ENCODE results near the gene CHERP.

The CHERP gene

DNA sequence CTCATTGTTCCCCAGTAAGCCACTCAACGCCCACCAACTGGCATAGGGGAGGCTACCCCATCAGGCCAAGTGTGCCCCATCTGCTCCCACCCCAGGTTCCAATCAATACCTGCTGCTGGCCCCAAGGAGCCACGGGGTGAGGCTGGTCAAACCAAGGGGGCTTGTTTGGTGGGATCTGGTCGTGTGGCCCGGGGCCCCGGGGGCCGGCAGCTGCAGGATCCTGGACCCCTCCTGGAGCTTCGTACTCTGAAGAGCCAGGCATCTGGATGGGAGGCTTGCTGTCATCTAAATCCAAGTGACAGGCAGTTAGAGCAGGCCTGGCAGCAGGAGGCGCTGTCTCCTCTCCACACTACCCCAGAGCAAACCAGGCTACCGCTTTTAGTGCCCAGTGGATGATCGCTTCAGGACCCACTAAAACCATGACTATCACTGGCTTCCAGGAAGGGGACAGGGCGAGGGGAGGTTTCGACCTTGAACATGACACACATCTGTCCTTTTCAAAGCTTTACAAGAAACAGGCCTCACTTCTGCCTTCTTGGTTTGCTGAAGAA, 14.2 kb downstream of the CHERP start:
- CTCF ChIA-PET: interaction anchor here (0.9 to 1.7 kb wide), 5 partner anchors 9 to 189 kb away, joined by 3 to 6 read pairs (median 3); no protein-coding TSS in a partner anchor
- POLR2A ChIA-PET: no interaction called here
- Histone ChIP-seq H3K9me3 (ENCODE audit: control extremely low read depth in 1 of 5, control insufficient read depth in 4 of 5, insufficient read depth in 2 of 5, low read depth in 1 of 5, low read length in 4 of 5) (no peaks in the 10 kb centered on the region), H3K36me3 (ENCODE audit: control insufficient read depth in 4 of 4, insufficient read depth in 4 of 4, low read length in 3 of 4) (peaks cover 15 to 96% (median 76%) of the 10 kb centered on the region in 4 experiments), H3K4me3 (ENCODE audit: control insufficient read depth in 1 of 7, extremely low read depth in 1 of 7, insufficient read depth in 4 of 7, low read depth in 2 of 7, low read length in 6 of 7) (no peak overlapping the region), H3K27me3 (replicated peaks in 2 of 5; ENCODE audit: control insufficient read depth in 4 of 5, insufficient read depth in 5 of 5, low read length in 4 of 5) (no peaks in the 10 kb centered on the region), H3K4me1 (ENCODE audit: control extremely low read depth in 1 of 4, control insufficient read depth in 4 of 4, insufficient read depth in 4 of 4, low read length in 3 of 4) (no peaks in the 10 kb centered on the region), H3K27ac (ENCODE audit: insufficient read depth in 1 of 2, low read depth in 1 of 2, low read length in 2 of 2, poor library complexity in 1 of 2, severe bottlenecking in 2 of 2) (no peak overlapping the region)
- peak; percentile 47 to 70 (median 63) for DNase-seq
- 98% methylated on average over 10 of the region's 12 CpGs for WGBS (ENCODE audit: insufficient coverage)

DNA sequence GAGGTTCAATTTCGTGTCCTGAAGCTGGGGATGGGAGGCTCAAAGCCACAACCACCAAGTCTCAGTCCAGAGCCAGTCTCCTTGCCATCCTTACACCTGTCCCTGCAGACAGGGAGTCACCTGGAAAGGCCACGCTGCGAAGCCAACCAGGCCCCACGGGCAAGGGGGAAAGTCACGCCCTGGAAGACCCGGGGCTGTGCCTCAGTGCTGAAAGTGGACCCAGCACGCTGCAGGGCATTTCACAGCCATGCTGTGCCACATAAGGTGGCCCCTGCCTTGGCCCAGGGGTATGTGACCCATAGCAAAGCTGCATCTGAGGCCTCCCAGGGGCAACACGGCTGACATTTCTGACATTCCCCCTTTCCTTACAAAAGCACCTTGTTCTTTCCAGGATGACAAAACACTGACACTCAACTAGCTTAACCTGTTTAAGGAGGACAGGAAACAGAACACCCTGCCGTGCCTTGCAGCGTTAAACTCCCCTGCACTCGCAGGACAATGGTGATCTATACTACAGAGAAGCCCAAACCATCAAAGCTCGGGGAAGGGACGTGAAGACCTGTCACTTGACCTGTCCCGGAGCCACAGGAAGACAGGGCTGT, 14.8 kb downstream of the CHERP start:
- H3K27ac ChIP-seq (ENCODE audit: insufficient read depth in 1 of 2, low read depth in 1 of 2, low read length in 2 of 2, poor library complexity in 1 of 2, severe bottlenecking in 2 of 2): no peak overlapping the region
- POLR2A ChIA-PET: no interaction called here

DNA sequence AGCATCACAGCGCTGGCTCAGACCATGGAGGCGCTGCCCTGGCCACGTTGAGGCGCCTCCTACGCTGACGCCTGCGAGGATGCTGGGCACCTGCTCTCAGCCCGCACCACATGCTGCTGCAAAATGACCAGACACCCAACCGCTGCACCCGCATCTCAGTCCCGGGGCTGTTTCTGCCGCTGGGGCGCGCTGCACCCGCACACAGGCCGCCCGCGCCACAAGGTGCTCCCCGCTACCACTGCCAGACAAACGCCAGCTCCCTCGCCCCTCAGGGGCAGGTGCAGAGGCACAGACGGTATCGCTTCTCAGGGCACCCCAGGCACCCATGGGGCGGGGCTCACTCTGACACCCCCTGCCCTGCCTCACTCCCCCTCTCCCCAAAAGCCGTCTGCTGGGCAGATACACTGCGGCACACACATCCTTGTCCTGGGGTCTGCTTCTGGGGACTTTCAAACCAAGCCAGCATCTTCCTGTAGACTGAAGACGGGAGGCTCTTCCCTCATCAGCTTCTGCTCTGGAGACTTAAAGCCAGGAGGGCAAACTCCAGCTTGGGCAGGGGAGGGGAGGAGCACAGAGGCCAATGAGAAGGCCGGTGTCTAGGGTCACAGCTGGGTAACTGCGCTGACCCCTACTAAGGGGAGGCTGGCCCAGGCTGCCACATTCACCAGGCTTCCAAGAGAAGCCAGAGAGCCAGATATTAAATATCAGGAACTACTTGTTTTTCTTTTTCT, 16.3 kb downstream of the CHERP start:
- CTCF ChIA-PET: interaction anchor here (1.2 to 1.6 kb wide), 3 partner anchors 41 to 87 kb away, joined by 3 to 4 read pairs (median 4); no protein-coding TSS in a partner anchor
- Histone ChIP-seq H3K36me3 (ENCODE audit: control insufficient read depth in 4 of 4, insufficient read depth in 4 of 4, low read length in 3 of 4) (peaks cover 13 to 93% (median 72%) of the 10 kb centered on the region in 4 experiments), H3K27me3 (replicated peaks in 2 of 5; ENCODE audit: control insufficient read depth in 4 of 5, insufficient read depth in 5 of 5, low read length in 4 of 5) (no peaks in the 10 kb centered on the region), H3K9me3 (ENCODE audit: control extremely low read depth in 1 of 5, control insufficient read depth in 4 of 5, insufficient read depth in 2 of 5, low read depth in 1 of 5, low read length in 4 of 5) (no peaks in the 10 kb centered on the region), H3K4me3 (ENCODE audit: control insufficient read depth in 1 of 7, extremely low read depth in 1 of 7, insufficient read depth in 4 of 7, low read depth in 2 of 7, low read length in 6 of 7) (no peak overlapping the region), H3K27ac (ENCODE audit: insufficient read depth in 1 of 2, low read depth in 1 of 2, low read length in 2 of 2, poor library complexity in 1 of 2, severe bottlenecking in 2 of 2) (no peak overlapping the region), H3K4me1 (ENCODE audit: control extremely low read depth in 1 of 4, control insufficient read depth in 4 of 4, insufficient read depth in 4 of 4, low read length in 3 of 4) (no peaks in the 10 kb centered on the region)
- POLR2A ChIA-PET: no interaction called here
- DNase-seq: no peak
- WGBS (ENCODE audit: insufficient coverage): 98% methylated on average over 29 of the region's 29 CpGs

More for the DNA sequence above, 14.8 kb downstream of the CHERP start:
- CTCF ChIA-PET: interaction anchor here (0.7 to 1.7 kb wide), 5 partner anchors 9 to 601 kb away, joined by 3 to 6 read pairs (median 3); no protein-coding TSS in a partner anchor
- Histone ChIP-seq H3K4me1 (ENCODE audit: control extremely low read depth in 1 of 4, control insufficient read depth in 4 of 4, insufficient read depth in 4 of 4, low read length in 3 of 4) (no peaks in the 10 kb centered on the region), H3K27me3 (replicated peaks in 2 of 5; ENCODE audit: control insufficient read depth in 4 of 5, insufficient read depth in 5 of 5, low read length in 4 of 5) (no peaks in the 10 kb centered on the region), H3K36me3 (ENCODE audit: control insufficient read depth in 4 of 4, insufficient read depth in 4 of 4, low read length in 3 of 4) (peaks cover 15 to 96% (median 76%) of the 10 kb centered on the region in 4 experiments), H3K9me3 (ENCODE audit: control extremely low read depth in 1 of 5, control insufficient read depth in 4 of 5, insufficient read depth in 2 of 5, low read depth in 1 of 5, low read length in 4 of 5) (no peaks in the 10 kb centered on the region), H3K4me3 (ENCODE audit: control insufficient read depth in 1 of 7, extremely low read depth in 1 of 7, insufficient read depth in 4 of 7, low read depth in 2 of 7, low read length in 6 of 7) (no peak overlapping the region)
- DNase-seq: no peak
- 90% methylated on average over 12 of the region's 14 CpGs for whole genome bisulfite sequencing (ENCODE audit: insufficient coverage)

DNA sequence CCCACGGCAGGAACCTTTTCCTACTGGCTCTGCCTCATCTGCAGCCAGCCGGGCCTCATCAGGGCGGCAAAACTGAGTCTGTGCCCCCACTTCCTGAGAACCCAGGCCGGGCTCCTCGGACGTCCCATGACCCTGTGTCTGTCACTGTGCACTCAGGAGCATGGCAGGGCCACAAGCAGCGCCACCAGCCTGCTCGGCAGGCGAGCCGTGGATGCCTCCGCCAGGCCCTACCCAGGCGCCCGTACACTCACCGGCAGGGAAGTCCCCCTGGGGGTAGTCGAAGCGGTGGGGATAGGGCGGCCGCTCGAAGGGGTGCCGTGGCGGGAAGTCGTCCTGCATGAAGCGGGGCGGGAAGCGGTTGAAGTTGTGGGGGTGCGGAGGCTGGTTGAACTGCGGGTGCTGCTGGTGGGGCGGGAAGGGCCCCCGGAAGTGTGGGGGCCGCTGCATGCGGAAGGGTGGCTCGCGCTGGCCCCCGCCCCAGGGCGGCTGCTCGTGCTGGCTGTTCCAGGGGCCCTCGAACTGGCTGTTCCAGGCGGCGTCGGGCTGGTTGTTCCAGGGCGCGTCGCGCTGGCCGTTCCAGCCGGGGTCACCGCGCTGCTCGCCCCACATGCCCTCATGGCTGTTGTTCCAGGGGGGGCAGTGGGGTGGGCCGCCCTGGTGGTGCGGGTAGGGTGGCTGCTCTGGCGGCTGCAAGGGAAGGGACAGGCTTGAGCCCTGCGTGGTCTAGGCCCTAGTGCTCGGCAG, 17.1 kb downstream of the CHERP start:
- Histone ChIP-seq H3K27ac (ENCODE audit: insufficient read depth in 1 of 2, low read depth in 1 of 2, low read length in 2 of 2, poor library complexity in 1 of 2, severe bottlenecking in 2 of 2) (no peak overlapping the region), H3K27me3 (replicated peaks in 2 of 5; ENCODE audit: control insufficient read depth in 4 of 5, insufficient read depth in 5 of 5, low read length in 4 of 5) (no peaks in the 10 kb centered on the region), H3K9me3 (ENCODE audit: control extremely low read depth in 1 of 5, control insufficient read depth in 4 of 5, insufficient read depth in 2 of 5, low read depth in 1 of 5, low read length in 4 of 5) (no peaks in the 10 kb centered on the region), H3K4me1 (ENCODE audit: control extremely low read depth in 1 of 4, control insufficient read depth in 4 of 4, insufficient read depth in 4 of 4, low read length in 3 of 4) (no peaks in the 10 kb centered on the region), H3K4me3 (ENCODE audit: control insufficient read depth in 1 of 7, extremely low read depth in 1 of 7, insufficient read depth in 4 of 7, low read depth in 2 of 7, low read length in 6 of 7) (no peak overlapping the region), H3K36me3 (ENCODE audit: control insufficient read depth in 4 of 4, insufficient read depth in 4 of 4, low read length in 3 of 4) (peaks cover 13 to 93% (median 72%) of the 10 kb centered on the region in 4 experiments)
- WGBS (ENCODE audit: insufficient coverage): 97% methylated on average over 49 of the region's 54 CpGs
- POLR2A ChIA-PET: no interaction called here
- CTCF ChIA-PET: interaction anchor here (1.6 kb wide), 1 partner anchor 88 kb away, joined by 3 read pairs; no protein-coding TSS in a partner anchor
- DNase-seq: peak in 1 of 3 donors; percentile 16

DNA sequence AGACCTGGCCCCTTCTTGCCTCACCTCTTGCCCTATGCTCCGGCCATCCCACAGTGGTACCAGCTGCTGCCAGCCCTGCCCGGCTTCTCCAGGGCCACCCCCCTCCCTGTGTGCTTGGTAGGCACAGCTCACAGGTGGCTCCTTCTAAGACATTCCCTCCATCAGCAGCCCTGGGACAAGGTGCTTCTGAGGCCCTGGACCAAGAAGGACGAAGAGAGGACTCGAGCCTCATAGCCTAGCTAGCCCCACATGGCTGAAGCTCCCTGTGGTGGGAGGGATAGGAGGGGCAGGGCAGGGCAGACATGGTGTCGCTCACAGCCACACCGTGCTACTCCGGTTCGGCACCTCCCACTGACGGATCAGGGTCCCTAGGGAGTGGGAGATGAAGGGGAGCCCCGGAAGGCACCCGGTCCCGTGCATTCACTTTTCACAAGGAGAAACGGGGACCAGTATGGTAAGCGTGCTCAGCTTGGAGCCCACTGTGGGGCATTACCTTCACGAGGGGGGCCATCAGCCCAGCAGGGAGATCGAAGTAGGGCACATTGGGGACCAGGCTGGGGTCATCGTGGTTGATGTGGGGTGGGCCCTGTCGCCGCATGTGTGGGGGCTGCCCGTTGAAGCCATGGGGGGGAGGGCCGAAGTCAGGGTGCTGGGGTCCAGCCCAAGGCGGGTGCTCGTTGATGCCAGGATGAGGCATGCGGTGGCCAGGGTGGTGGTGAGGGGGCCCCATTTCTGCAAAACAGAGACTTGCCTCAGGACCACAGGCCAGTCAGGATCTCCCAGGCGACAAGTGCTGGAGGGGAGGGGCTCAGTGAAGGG, 19.5 kb downstream of the CHERP start:
- peaks cover 6 to 95% (median 73%) of the 10 kb centered on the region in 4 experiments for H3K36me3 ChIP-seq (ENCODE audit: control insufficient read depth in 4 of 4, insufficient read depth in 4 of 4, low read length in 3 of 4)
- ChIA-PET CTCF (no interaction called here), POLR2A (no interaction called here)
- no peaks in the 10 kb centered on the region for H3K9me3 ChIP-seq (ENCODE audit: control extremely low read depth in 1 of 5, control insufficient read depth in 4 of 5, insufficient read depth in 2 of 5, low read depth in 1 of 5, low read length in 4 of 5)
- no peak overlapping the region for H3K4me3 ChIP-seq (ENCODE audit: control insufficient read depth in 1 of 7, extremely low read depth in 1 of 7, insufficient read depth in 4 of 7, low read depth in 2 of 7, low read length in 6 of 7)
- no peaks in the 10 kb centered on the region for H3K4me1 ChIP-seq (ENCODE audit: control extremely low read depth in 1 of 4, control insufficient read depth in 4 of 4, insufficient read depth in 4 of 4, low read length in 3 of 4)
- H3K27me3 ChIP-seq (replicated peaks in 2 of 5; ENCODE audit: control insufficient read depth in 4 of 5, insufficient read depth in 5 of 5, low read length in 4 of 5): no peaks in the 10 kb centered on the region
- DNase-seq: no peak
- WGBS (ENCODE audit: insufficient coverage): 97% methylated on average over 23 of the region's 25 CpGs
- H3K27ac ChIP-seq (ENCODE audit: insufficient read depth in 1 of 2, low read depth in 1 of 2, low read length in 2 of 2, poor library complexity in 1 of 2, severe bottlenecking in 2 of 2): no peak overlapping the region

DNA sequence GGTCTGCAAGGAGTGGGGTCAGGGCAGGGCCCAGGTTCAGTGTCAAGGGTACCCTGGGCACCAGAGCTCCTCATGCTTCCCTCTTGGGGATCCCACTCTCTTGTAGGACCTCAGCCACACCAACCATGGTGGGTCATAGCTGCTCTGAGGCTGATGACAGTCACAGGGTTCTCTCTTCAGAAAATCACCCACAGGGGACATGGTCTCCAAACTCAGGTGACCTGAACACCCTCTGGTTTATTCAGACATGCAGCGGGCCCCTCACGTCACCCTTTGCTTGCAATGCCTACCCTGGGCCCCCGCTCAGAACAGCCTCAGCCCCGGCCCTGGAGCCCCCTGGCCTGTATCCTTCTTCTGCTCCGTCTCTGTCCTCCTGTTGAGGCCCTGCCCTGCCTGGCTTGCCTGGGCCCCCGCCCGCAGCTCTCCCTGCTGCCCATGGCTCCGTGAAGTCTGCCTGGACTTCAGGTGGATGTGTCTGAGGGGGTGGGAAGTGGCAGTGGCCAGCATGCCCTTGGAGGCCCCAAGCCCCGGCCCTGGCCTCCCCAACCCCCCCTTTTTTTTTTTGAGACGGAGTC, 20.4 kb downstream of the CHERP start:
- Histone ChIP-seq H3K4me3 (ENCODE audit: control insufficient read depth in 1 of 7, extremely low read depth in 1 of 7, insufficient read depth in 4 of 7, low read depth in 2 of 7, low read length in 6 of 7) (no peak overlapping the region), H3K4me1 (ENCODE audit: control extremely low read depth in 1 of 4, control insufficient read depth in 4 of 4, insufficient read depth in 4 of 4, low read length in 3 of 4) (no peaks in the 10 kb centered on the region), H3K27ac (ENCODE audit: insufficient read depth in 1 of 2, low read depth in 1 of 2, low read length in 2 of 2, poor library complexity in 1 of 2, severe bottlenecking in 2 of 2) (no peak overlapping the region), H3K27me3 (replicated peaks in 2 of 5; ENCODE audit: control insufficient read depth in 4 of 5, insufficient read depth in 5 of 5, low read length in 4 of 5) (no peaks in the 10 kb centered on the region), H3K9me3 (ENCODE audit: control extremely low read depth in 1 of 5, control insufficient read depth in 4 of 5, insufficient read depth in 2 of 5, low read depth in 1 of 5, low read length in 4 of 5) (no peaks in the 10 kb centered on the region), H3K36me3 (ENCODE audit: control insufficient read depth in 4 of 4, insufficient read depth in 4 of 4, low read length in 3 of 4) (peaks cover 5 to 95% (median 72%) of the 10 kb centered on the region in 4 experiments)
- no peak for DNase-seq
- CTCF ChIA-PET: interaction anchor here (1.1 kb wide), 1 partner anchor 12 kb away, joined by 3 read pairs; no protein-coding TSS in a partner anchor
- POLR2A ChIA-PET: no interaction called here
- 93% methylated on average over 7 of the region's 10 CpGs for WGBS (ENCODE audit: insufficient coverage)
